ENCODE data around the gene DPYD. TPM values are rescaled to one million over a fixed set of nuclear protein-coding genes. Genes with fewer than 3 reads are reported as not detected.

The DPYD gene
- total and polyA plus RNA-seq, 8 donors: 2.7 to 24.5 (median 9.4) TPM

GRCh38 chr1:97489834-97490233 is 431.0 kb downstream of the DPYD start:
- intact Hi-C loops (cut with DNase I): no loop called here
- Histone ChIP-seq H3K9me3 (no peaks in the 10 kb centered on the region), H3K27me3 (no peaks in the 10 kb centered on the region), H3K4me3 (no peak overlapping the region), H3K27ac (no peak overlapping the region), H3K4me1 (peaks cover 0 to 3% (median 0%) of the 10 kb centered on the region in 3 donors), H3K36me3 (no peaks in the 10 kb centered on the region)
- ATAC-seq: peak in 1 of 4 donors; percentile 43
- TF ChIP-seq CTCF (IDR thresholded peaks at IDR 0.05): no peak
- no peak for FAIRE-seq
- no peak for DNase-seq
- WGBS, 2 donors: 60 to 64% methylated on average over 2 of the region's 2 CpGs

GRCh38 chr1:97488530-97488929 is 432.3 kb downstream of the DPYD start:
- 85 to 90% methylated on average over 2 of the region's 2 CpGs for WGBS, 2 donors
- Histone ChIP-seq H3K4me3 (no peak overlapping the region), H3K4me1 (peaks cover 0 to 3% (median 0%) of the 10 kb centered on the region in 3 donors), H3K36me3 (no peaks in the 10 kb centered on the region), H3K27me3 (no peaks in the 10 kb centered on the region), H3K9me3 (no peaks in the 10 kb centered on the region), H3K27ac (no peak overlapping the region)
- FAIRE-seq (no peak), ATAC-seq (no peak), DNase-seq (no peak)
- intact Hi-C loops (cut with DNase I): no loop called here
- no peak for TF ChIP-seq CTCF (IDR thresholded peaks at IDR 0.05)

GRCh38 chr1:97482022-97482421 is 438.8 kb downstream of the DPYD start:
- Histone ChIP-seq H3K27me3 (no peaks in the 10 kb centered on the region), H3K4me3 (no peak overlapping the region), H3K9me3 (no peaks in the 10 kb centered on the region), H3K36me3 (no peaks in the 10 kb centered on the region), H3K27ac (no peak overlapping the region), H3K4me1 (no peaks in the 10 kb centered on the region)
- FAIRE-seq (no peak), ATAC-seq (no peak), DNase-seq (no peak)
- WGBS, 2 donors: 85 to 94% methylated on average over 1 of the region's 1 CpG
- TF ChIP-seq CTCF (IDR thresholded peaks at IDR 0.05): no peak
- intact Hi-C loops (cut with DNase I): no loop called here

- no peak for FAIRE-seq
- intact Hi-C loops (cut with DNase I): no loop called here
Measured at GRCh38 chr1:97467445-97467844, 453.4 kb downstream of the DPYD start.

More at GRCh38 chr1:97467445-97467844, 453.4 kb downstream of the DPYD start:
- DNase-seq (no peak), ATAC-seq (no peak)
- no peak for TF ChIP-seq CTCF (IDR thresholded peaks at IDR 0.05)
- no peaks in the 10 kb centered on the region for H3K27me3 ChIP-seq
- H3K4me3 ChIP-seq: no peak overlapping the region
- H3K36me3 ChIP-seq: no peaks in the 10 kb centered on the region
- no peaks in the 10 kb centered on the region for H3K9me3 ChIP-seq
- no peak overlapping the region for H3K27ac ChIP-seq
- no peaks in the 10 kb centered on the region for H3K4me1 ChIP-seq
- 51 to 66% methylated on average over 2 of the region's 2 CpGs for WGBS, 2 donors

All from pancreas (tissue), 10 donors.